ENCODE results near the gene DIO1.

DNA sequence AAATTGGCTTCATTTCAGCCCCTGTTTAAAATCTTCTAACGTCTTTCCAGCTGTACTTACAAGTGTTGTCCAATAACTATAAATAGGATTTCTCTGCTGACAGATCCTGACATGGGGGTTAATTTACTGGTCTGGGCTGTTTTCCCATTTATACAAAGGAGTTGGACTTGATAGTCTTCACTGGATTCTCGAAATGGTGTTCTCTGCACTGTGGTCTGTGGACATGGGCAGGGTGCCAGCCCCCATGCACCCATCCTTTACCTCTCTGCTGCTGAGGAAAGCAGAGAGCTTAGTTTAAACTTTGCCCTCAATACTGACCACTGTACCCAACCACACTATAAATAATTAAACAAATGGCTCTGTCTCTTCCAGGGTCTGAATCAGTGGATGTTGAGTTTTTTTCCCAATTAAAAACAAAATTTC lies 5.2 kb downstream of the DIO1 start:
- TF ChIP-seq GABPA (IDR thresholded peaks at IDR 0.05; ENCODE audit: low read depth) (no peak), TAF1 (IDR thresholded peaks at IDR 0.05; ENCODE audit: borderline replicate concordance, low read depth, low read length) (no peak), CHD2 (IDR thresholded peaks at IDR 0.05; ENCODE audit: low read length, partially characterized antibody) (no peak), JUND (IDR thresholded peaks at IDR 0.05) (no peak), RAD21 (IDR thresholded peaks at IDR 0.05; ENCODE audit: low read length) (no peak)
- TF ChIP-seq, protein P1, sequence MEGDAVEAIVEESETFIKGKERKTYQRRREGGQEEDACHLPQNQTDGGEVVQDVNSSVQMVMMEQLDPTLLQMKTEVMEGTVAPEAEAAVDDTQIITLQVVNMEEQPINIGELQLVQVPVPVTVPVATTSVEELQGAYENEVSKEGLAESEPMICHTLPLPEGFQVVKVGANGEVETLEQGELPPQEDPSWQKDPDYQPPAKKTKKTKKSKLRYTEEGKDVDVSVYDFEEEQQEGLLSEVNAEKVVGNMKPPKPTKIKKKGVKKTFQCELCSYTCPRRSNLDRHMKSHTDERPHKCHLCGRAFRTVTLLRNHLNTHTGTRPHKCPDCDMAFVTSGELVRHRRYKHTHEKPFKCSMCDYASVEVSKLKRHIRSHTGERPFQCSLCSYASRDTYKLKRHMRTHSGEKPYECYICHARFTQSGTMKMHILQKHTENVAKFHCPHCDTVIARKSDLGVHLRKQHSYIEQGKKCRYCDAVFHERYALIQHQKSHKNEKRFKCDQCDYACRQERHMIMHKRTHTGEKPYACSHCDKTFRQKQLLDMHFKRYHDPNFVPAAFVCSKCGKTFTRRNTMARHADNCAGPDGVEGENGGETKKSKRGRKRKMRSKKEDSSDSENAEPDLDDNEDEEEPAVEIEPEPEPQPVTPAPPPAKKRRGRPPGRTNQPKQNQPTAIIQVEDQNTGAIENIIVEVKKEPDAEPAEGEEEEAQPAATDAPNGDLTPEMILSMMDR (IDR thresholded peaks at IDR 0.05), result no peak
- TF ChIP-seq, protein P2, sequence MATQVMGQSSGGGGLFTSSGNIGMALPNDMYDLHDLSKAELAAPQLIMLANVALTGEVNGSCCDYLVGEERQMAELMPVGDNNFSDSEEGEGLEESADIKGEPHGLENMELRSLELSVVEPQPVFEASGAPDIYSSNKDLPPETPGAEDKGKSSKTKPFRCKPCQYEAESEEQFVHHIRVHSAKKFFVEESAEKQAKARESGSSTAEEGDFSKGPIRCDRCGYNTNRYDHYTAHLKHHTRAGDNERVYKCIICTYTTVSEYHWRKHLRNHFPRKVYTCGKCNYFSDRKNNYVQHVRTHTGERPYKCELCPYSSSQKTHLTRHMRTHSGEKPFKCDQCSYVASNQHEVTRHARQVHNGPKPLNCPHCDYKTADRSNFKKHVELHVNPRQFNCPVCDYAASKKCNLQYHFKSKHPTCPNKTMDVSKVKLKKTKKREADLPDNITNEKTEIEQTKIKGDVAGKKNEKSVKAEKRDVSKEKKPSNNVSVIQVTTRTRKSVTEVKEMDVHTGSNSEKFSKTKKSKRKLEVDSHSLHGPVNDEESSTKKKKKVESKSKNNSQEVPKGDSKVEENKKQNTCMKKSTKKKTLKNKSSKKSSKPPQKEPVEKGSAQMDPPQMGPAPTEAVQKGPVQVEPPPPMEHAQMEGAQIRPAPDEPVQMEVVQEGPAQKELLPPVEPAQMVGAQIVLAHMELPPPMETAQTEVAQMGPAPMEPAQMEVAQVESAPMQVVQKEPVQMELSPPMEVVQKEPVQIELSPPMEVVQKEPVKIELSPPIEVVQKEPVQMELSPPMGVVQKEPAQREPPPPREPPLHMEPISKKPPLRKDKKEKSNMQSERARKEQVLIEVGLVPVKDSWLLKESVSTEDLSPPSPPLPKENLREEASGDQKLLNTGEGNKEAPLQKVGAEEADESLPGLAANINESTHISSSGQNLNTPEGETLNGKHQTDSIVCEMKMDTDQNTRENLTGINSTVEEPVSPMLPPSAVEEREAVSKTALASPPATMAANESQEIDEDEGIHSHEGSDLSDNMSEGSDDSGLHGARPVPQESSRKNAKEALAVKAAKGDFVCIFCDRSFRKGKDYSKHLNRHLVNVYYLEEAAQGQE (IDR thresholded peaks at IDR 0.05; ENCODE audit: low read depth, low read length), result no peak

Data from SK-N-SH (cell line).